ENCODE data around the gene MYO7B.

Gene MYO7B

DNA sequence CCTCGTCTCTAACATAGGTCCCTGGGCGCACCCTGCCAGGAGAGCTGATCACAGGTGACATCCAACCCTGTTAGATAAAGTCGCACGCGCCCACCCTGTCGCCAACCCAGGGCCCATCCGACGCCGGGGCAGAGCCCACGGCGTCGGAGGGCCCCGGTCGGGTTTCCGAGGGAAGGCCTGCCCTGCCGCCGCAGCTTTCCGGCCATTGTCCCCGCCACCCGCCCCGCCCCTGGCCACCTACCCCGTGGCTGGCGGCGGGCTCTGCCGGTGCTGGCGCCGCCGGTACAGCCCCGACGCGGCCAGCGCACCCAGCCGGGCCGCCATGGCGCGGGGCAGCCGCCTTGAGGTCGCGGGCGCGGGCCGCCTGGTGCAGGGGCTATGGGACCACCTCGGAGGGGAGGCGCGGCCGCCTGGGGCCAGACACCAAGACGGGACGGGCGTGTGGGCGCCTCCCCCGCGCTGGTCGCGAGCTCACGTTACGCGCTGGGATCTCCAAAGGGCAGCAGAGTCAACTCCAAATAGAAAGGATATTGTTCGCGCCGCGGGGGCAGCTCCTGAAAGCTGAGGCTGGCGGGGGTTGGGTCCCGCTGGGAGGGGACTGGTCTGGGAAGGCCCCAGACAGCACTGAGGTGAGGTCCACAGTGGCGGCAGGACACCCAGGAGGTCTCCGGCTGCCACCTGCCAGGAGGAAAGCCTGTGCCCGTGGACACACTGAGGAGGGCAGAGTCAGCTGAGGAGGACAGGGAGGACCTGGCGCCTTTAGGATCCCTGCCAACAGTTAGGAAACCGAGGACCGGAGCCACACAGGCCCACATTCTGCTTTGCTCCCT lies 128.8 kb downstream of the MYO7B start:
- no peak for DNase-seq (ENCODE audit: low read depth)

- DNase-seq (ENCODE audit: low read depth): no peak
Measured at GRCh38 chr2:127664895-127665225, 129.4 kb downstream of the MYO7B start.

DNA sequence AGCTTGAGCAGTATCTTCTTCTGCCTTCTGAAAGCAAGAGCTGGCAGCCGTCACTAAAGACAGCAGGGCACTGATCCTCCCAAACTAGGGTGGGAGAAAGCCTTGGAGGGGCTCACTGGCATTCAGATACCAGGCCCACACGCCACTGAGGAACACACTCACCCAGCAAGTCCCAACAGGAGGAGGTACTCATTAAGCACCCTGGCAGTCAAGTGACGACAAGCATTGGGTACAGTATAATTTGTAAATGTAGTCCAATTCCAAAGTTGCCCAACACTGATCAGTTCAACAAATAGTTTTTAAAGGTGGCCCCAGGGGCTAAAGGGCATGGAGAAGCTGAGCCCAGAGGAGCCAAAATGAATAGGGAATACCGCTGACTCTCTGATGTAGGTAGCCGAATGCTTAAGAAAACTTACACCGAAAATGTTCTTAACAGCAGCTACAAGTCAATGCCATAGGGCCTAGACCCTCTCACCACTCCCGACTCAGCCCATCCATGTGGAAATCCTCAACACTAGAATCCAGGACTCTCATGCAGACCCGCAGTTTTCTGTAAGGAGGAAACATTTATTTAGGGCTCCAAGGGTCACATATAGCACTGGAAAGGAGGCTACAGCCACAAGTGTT lies 129.9 kb downstream of the MYO7B start:
- DNase-seq (ENCODE audit: low read depth): no peak

DNA sequence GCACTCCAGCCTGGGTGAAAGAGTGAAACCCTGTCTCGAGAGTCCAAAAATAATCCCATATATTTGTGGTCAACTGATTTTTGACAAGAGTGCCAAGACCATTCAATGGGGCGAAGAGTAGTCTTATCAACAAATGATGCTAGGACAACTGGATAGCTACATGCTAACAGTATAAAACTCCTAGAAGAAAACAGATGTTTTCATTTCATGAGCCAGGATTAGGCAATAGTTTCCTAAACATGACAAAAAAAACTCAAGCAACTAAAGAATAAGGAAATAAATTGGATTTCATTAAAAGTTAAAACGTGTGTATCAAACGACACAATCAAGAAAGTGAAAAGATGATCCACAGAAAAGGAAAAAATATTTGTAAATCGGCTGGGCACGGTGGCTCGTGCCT lies 133.6 kb downstream of the MYO7B start:
- no peak for DNase-seq (ENCODE audit: low read depth)

DNA sequence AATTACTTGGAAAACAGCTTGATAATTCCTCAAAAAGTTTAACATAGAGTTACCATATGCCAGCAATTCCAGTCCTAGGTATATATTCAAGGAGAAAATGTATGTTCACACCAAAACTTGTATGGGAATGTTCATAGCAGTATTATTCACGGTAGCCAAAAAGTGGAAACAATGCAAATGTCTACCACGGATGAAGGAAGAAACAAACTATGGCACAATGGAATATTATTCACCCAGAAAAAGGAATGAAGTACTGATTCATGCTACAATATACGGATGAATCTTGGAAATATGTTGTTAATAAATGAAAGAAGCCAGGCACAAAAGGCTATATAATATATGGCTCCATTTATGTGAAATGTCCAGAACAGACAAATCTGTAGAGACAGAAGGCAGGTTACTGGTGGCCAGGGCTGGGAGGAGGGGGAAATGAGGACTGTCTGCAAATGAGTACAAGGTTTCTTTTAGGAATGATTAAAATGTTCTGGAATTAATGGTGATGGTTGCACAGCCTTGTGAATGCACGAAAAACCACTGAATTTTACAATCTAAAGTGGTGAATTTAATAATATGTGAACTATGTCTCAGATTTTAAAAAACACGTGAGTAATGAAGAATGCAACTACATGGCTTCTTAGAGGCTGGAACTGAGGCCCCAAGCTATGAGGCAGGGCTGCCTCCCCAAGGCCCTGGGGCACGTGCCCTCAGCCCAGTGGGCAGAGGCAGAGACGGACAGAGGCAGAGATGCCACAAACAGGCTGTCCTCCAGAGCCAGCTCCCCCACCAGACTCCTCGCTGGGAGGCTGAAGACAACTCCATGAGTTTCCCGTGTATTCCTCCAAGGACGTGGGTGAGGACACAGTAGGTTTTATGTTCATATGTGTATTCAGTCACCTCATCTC lies 134.8 kb downstream of the MYO7B start:
- no peak for DNase-seq (ENCODE audit: low read depth)

DNA sequence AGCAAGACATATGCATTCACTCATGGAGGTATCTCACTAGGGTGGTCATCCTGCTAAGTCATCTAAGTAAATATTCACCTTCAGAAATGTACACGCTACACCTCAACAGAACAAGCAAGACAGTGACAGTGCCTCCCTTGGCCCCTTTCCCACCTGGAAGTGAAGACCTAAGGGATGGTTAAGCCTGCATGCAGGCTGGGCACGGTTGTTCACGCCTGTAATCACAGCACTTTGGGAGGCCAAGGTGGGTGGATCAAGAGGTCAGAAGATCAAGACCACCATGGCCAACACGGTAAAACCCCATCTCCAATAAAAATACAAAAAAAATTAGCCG lies 135.4 kb downstream of the MYO7B start:
- no peak for DNase-seq (ENCODE audit: low read depth)

- DNase-seq (ENCODE audit: low read depth): no peak
Measured at GRCh38 chr2:127671557-127672302, 136.2 kb downstream of the MYO7B start.

GRCh38 chr2:127672341-127673224 lies 137.1 kb downstream of the MYO7B start:
- no peak for DNase-seq (ENCODE audit: low read depth)

DNA sequence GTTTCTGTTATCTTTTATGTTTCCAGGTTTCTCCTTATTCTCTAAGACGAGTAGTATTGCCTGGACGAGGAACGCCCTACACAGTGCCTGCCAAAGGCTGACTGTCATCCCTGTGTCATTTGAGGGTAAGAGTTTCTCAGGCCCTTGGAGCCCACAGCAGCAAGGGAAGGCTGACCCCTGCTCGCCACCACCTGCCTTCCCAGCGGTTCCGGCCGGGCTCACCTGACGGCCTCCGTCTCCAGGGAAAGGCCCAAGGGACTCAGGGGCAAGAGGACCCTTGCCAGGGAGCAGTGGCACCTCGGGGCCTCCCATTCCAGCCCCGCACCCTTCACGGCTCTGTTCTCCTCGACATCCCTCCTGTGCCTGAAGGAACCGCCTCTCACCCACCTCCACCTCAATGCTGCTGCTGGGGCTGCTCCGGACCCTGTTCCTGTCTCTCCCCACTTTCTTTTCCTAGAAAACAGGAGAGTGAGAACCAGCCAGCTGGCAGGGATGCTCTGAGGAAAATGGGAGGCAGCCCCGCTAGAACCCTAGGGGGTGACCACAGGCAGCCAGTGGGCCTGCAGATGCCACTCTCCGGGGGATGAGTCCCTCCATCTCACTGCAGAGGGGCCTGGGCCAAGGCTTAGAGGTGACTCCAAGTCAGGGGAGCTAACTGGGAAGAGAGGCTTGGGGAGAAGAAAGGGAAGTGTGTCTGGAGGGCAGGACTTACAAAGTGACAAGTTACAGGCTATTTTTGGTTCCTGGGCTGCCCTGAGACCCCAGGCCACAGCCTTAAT lies 138.0 kb downstream of the MYO7B start:
- DNase-seq (ENCODE audit: low read depth): no peak

GRCh38 chr2:127674241-127675209 lies 139.0 kb downstream of the MYO7B start:
- DNase-seq (ENCODE audit: low read depth): no peak

GRCh38 chr2:127675331-127676261 lies 140.1 kb downstream of the MYO7B start, which contains the start of gene LIMS2:
TSS of gene LIMS2 (minus strand) at chr2:127675530. CDS start at chr2:127675024, 506 bp downstream.
- no peak for DNase-seq (ENCODE audit: low read depth)

DNA sequence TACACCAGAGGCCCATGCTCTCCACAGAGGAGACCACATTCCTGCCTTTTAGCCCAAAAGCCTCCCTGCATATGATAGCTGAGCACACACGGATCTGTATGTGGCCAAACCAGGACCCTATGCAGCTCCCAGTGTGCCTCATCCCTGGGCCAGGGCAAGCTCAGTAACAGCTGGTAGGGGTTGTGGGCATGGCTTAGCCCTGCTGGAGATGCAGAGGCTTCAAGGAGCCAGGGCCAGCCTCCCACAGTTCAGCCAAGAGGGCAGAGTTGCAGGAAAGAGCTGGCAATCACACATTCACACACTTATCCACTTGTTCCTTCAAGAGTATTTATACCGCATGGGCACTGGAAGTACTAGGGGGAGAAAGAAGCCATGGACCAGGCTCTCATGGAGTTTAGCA lies 141.4 kb downstream of the MYO7B start:
- no peak for DNase-seq (ENCODE audit: low read depth)

- DNase-seq (ENCODE audit: low read depth): no peak
Measured at GRCh38 chr2:127678531-127678930, 143.0 kb downstream of the MYO7B start.

DNA sequence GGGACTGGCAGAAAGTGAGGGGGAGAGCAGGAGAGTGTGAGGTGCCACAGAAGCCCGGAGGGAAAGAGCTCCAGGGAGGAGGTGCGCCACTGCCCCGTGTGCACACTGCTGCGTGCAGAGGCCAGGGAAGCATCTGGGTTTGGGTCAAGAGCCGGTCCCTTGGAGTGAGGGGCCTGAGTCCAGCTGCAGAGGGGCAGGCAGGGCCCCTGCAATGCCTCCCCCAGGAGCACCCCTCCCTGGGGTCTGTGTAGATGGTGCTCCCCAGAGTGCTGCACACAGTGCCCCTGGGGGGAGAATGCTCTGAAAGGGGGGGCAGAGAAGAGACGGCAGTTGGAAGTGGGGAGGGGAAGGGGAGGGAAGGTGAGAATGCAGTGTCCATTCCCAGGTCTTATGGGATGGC lies 143.5 kb downstream of the MYO7B start:
- DNase-seq (ENCODE audit: low read depth): no peak

- DNase-seq (ENCODE audit: low read depth): no peak
Measured at GRCh38 chr2:127679680-127680361, 144.3 kb downstream of the MYO7B start.

- no peak for DNase-seq (ENCODE audit: low read depth)
Measured at GRCh38 chr2:127680706-127681287, 145.3 kb downstream of the MYO7B start.

GRCh38 chr2:127681288-127681804 lies 145.9 kb downstream of the MYO7B start:
- DNase-seq (ENCODE audit: low read depth): no peak
